GM18867 (cell line): Measurements from ENCODE around the gene AIMP1.
"Not testable (repeated sequence)": the region's sequence is repeated elsewhere in the genome, so short reads cannot be mapped to it uniquely, and the experiment has no call there.

Source experiments
- ATAC-seq: cut with Tn5 transposase; IDR thresholded peaks from one replicate; pipeline ENCODE4 v1.9.1; 2021; ENCODE audit warnings: mild to moderate bottlenecking, moderate library complexity; ENCODE audit not compliant: unreplicated experiment

AIMP1 gene

DNA sequence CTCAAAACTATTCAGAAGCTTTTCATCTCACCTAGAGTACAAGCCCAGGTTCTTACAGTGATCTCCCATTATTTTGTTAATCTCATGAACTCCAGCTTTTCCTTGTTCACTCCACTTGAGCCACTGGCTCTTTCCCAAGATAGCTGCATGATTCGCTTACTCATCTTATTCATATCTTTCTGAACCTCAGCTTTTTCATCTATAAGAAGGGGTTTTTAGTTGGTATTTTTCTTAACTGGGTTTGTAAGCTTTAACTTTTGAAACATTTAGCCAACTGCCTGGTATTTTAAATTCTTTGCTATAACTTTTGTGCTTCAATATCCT lies 28.3 kb downstream of the AIMP1 start:
- no peak for ATAC-seq

DNA sequence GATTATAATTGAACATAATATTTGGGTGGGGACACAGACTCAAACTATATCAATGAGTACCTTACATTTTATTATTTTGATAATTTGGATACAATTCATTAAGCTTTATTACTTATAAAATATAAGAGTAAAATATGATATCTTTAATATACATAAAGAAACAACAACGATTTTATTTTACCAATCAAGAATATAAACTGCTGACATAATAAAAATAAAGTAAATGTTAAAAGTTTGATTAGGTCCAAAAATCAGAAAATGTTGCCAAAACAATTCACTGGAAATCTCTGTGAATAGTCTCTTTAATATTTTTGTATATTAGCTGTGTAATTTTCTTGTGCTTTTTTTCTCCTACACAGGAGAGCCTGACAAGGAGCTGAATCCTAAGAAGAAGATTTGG lies 30.8 kb downstream of the AIMP1 start:
- ATAC-seq, result no peak

DNA sequence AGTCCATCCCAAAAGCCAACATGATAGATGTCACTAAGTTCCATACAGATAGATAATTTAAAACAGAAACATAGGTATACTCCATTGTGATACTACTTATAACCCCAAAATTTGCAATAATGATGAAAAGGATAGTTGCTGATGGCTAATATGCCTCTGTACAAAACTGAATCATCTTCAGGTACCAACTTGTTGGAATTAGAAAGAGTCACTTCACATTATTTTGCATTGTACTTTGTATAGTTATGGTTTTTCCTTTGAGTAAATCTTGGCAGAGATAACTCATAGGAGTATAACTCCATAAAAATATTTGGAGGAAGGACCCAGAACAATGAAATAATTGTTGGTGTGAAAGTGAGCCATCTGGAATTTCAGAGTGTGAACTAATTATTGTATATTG lies 34.7 kb downstream of the AIMP1 start:
- ATAC-seq, result no peak

DNA sequence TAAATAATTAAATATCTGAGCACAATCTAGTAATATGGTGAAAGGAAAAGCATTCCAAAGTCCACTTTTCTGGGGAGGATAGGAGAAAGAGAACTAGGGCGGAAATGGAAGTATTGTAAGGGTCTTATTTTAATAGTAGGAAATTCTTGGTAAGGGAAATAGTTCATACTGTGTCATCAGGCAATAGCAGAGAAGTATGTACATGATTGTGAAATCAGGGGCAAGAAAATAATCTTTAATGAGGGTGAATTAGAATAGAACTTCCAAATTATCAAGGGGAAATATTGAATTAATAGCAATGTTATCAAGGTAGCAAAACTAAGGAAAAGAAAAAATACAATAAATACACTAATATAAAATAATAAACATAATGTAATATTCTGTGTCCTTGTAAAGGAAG lies 37.4 kb downstream of the AIMP1 start:
- no peak for ATAC-seq

DNA sequence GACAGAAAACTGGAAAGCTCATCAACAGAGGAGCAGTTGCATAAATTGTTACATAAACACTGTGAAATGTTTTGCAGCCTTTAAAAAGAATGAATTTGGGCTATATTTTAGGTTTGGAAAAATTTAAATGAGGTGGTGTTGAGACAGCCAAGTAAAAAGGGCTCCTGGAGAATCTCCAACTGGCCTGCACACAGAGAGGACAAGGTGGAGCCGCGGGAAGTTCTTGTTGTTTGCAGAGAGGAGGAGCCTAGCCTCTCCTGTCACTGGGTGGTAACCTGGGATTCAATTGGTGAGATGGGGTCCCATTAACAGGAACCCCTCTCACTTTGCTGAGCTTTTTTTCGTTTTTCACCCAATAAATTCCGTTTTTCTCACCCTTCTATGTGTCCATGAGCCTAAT lies 38.8 kb downstream of the AIMP1 start:
- no peak for ATAC-seq

DNA sequence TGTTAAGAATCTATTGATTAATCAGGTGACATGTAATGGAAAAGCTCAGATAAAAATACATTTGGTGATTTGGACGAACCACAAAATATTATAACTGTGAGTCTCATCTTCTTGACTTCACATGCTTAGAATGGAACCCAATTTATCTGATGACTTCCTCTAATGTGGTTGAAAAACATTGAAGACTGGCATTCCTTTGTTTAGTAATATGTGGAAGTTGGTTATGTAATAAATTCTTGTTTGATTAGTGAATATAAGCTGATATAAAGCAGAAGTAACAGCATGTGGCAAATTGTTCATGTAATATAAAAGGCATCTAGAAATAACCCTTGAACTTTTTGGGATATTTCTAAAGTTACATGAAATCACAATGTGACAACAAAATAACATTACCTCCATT lies 42.5 kb downstream of the AIMP1 start:
- ATAC-seq, result no peak

DNA sequence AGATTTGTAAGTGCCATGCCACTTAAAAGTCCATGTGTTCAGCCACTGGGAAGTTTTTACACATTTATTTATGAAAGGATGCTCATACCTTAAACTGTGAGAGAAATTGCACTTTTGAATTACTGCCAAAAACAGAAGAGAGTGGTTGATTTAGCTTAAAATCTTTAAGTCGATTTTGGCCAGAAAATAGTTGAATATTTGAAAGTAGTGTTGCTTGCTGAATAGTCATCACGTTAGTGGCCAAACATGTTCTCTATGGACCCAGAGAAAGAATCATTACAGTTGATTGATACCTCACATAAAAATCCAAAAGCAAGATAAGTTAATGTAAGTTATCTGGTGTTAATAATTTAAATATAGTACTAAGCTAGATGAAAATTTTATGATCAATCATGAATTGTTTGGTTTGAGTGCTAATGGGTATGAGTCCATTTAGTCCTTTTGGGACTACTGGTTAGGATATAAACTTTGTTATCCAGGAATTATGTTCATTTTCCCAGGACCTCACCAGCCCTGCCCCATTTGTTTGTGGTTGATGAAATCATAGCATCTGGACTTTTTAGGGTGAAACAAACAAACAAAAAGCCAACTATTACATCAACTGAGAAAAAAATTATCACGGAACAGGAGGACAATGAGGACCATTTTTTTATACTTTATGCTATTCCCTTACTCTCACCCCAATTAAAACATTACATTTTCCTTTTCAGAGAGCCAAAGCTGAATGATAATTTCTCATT lies 45.9 kb downstream of the AIMP1 start:
- ATAC-seq, result no peak

DNA sequence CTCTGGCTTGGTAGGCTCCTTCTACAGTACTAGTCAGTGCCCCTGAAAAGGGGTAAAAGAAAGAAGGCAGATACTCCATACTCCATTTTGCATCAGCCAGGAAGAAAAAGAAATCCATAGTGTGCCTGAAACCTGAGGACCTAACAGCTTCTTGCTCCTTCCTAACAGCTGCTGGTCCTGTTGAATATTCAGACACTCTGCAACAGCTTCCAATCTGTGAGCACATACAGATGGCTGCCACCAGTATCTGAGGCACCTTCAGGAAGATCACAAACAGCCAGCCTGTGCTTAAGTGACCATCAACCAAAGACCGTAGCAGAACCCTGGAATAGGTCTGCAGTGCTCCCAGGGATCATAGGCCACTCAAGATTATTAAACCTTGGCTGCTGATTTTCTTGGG lies 47.9 kb downstream of the AIMP1 start:
- no peak for ATAC-seq

DNA sequence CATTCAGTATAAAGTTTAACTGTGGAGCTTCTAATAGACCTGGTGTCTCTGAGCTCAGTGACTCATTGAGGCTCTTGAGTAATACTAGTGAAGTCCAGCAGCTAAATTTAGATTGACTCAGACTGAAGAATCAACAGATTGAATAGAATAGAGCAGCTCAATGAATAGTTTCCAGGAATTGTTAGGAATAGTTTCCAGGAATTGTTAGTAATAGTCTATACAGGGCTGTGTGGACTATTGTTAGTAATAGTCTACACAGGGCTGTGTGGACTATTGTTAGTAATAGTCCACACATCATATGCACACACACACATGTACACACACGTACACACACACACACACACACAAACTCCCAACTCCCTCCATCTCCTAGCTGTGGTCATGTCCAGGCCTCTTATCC lies 49.3 kb downstream of the AIMP1 start:
- no peak for ATAC-seq

DNA sequence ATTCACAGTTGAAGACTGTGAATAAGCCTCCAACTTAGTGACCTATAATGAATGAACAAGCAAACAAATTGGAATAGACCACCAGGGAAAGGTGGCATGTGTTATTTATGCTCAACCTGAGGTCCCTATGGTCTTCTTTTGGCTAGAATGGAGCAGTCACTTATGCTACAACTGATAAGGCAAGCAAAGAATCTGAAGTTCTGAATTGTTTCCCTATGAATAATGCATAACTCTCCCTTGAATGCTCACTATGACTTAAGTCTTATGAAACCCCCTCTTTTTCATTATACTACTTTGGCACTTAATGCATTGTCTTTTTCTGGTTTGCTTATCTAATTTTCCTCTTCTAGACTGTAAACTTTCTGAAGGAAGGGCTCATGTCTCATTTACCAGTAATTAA lies 49.7 kb downstream of the AIMP1 start:
- ATAC-seq, result no peak

DNA sequence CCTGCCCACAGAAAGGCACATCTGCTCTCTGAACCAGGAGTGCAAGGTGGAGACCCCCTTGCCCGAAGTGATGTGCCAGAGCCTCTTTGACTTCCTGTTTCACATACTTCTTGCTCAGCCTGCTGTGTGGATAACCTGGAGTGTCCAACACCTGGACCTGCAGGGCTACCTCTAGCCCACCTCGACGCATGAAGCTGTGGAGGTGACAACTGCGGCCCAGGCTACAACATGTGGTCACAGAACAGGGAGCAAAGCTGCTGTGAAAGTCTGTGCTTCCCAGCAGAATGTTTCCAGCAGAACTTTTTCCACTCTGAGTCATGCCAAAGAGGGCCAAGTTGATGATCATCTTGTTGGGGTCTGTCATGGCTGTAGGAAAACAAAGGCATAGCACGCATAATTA lies 50.7 kb downstream of the AIMP1 start:
- ATAC-seq, result no peak

DNA sequence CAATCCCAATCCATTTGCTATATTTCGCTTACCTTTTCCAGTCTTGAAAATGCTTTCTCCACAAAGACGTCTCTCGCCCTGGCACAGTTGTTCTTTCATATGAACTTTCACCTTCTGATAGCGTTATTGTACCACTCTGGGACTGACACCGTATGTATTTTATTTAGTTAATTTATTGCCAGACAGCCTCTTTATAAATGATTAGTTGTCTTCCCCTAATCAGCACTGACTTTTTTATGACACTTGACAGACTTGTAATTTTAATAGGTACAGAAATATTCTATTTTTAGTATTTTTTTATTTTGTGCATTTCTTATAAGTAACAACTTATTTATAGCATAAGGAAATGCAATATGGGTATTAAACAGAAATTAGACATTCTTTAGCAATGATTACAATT lies 52.3 kb downstream of the AIMP1 start, which contains the start of gene GIMD1:
GIMD1 (minus strand) TSS at position 101 of the 400 bp plus-strand sequence. CDS start 1,343 bp downstream, outside the sequence.
- ATAC-seq, result no peak

DNA sequence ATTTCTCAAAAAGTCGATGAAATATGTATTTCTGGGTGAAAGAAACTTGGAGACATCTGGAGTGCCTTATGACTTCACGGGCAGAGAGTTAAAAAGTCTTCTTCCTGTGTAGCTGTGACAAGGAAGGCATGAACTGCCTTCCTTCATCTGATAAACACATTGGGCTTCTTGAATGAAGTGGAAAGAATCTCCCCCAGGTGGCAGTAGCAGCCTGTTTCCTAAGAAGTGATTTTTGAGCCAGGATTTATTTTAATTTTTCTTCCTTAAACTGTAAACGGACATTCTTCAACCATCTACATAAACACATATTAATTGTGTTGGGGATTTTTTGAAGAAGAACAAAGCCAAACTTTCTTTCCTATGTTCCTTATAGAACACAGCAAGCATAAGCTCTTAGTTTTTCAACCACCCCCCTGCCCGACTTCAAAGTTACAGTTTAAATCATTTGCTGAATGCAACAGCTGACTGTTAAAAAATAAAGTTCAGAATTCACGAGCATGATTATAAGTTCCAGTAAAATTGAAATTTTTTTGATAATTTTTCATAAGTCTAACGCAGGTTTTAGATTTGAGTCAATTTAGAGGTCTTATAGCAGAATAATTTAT lies 53.2 kb downstream of the AIMP1 start:
- ATAC-seq, result peak; percentile 82

DNA sequence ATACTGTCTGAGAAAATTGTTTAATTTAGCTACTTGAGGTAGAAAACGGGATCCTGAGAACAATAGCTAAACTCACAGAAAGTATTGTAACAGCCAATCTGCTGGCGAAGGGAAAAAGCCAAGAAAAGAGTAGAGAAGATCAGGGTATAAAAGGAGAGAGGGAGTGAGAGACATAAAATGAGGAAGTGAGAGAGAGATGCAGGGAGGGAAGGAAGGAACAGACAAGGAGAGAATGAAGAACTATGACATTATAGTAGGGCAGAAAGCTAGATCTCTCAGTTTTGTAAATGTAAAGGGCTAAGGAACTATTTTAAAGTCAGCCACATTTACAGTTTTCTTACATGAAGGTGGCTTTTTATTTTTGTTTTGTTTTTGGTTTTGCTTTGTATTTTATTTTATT lies 53.9 kb downstream of the AIMP1 start:
- ATAC-seq, result no peak

DNA sequence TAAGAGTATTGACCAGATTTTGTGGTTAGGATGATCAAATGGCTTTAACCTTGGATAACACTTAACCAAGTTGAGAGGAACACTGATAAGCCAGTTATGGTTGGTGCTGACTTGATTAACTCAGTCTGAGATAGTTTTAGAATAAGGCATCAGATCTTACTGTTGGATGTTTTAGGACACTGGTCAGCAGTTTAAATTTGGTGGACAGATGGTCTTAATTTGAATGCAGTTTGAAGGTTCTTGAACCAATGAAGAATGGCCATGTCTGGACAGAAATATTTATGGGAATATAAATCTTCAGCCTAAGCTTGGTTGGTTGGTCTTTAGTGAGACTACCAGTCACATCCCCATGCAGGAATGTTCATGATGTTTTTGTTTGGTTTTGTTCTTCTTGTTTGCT lies 54.8 kb downstream of the AIMP1 start:
- ATAC-seq, result no peak

DNA sequence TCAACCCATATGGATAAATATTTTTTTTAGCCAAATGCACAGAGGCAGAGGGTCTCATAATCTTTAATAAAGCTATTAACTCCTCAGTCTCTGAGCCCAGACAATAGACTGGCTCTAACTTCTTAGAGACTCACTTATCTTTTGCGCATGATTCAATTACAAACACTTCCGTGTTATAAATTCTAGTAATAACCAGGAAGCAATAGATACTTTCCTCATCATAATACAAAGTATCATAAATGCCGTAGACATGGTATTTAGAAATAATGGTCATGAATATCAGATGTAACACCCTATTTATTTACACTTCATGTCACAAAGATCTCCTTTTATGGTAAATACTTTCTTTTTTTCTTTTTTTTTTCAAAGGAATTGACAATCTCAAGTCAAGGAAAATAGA lies 56.7 kb downstream of the AIMP1 start:
- no peak for ATAC-seq

DNA sequence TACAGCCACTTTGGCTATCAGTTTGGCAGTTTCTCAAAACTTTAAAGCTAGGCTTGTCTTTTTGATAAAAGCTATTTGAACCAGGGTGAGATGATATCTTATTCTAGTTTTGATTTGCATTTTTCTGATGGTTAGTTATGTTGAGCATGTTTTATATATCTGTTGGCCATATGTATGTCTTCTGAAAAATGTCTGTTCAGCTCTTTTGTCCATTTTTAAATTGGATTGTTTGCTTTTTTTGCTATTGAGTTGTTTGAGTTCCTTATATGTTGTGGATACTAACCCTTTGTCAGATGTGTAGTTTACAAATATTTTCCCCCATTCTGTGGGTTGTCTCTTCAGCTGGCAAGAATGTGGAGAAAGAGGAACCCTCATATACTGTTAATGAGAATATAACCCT lies 63.8 kb downstream of the AIMP1 start:
- no peak for ATAC-seq

DNA sequence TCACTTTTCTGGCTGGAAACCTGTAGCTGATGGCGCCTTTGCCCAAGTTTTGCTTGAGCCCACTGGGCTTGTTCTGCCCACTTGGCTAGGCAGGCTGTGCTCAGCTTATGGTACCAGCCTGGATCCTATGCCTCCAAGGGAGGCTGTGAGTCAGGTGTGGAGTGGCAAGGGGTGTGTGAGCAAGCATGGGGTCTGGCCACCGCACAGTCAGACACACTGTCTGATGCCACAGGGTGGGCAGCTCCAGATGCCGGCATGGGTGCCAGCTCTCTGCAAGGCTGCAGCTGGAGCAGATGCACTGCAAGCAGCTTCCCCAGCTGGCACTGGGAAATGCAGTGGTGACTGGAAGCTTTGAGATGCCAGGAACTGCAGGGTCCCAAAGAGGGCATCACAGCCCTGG lies 68.5 kb downstream of the AIMP1 start:
- ATAC-seq, result no peak

DNA sequence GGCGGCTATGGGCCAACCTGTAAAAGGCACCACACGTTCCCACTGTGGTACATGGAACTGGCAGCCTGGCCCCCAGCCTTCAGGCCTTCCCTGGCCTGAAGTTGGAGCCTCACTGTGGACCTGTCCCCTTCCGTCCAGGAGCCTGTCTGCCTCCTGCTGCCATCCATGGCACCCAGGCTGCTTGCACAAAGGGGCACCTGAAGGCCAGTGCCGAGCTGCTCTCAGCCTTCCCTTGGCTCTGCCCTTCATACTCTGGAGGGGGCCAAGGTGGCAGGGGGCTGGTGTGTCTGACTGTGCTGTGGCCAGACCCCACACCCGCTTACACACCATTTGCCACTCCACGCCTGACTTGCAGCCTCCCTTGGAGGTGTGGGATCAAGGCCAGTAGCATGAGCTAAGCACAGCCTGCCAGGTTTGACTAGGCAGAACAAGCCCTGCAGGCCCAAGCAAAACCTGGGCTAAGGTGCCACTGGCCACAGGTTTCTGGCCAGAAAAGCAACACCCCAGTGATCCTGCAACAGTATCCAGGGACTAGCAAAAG lies 69.6 kb downstream of the AIMP1 start:
- ATAC-seq, result no peak

DNA sequence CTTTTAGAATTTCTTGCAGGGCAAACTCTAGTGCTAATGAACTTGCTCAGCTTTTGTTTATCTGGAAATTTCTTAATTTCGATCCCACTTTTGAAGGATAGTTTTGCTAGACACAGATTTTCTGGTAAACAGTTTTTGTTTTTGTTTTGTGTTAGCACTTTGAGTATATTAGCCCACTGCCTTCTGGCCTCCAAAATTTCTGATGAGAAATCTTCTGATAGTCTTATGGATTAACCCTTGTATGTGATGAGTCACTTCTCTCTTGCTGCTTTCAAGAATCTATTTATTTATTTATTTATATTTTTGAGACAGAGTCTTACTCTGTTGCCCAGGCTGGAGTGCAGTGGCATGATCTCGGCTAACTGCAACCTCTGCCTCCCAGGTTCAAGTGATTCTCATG lies 79.2 kb downstream of the AIMP1 start:
- ATAC-seq, result no peak

DNA sequence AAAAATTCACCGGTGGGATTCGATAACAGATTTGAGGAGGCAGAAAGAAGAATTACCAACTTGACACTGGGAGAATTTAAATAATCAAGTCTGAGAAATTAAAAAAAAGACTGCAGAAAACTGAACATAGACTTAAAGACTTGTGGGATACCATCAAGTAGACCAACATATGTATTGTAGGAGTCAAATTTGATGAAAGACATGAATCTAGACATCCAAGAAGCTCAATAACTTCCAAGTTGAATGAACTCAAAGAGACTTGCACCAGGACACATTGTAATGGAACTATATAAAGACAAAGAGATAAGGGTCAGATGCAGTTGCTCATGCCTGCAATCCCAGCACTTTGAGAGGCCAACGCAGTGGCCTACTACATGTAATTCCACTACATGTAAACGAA lies 82.5 kb downstream of the AIMP1 start:
- not testable (repeated sequence) for ATAC-seq
